GM10248 (cell line): Measurements from ENCODE around the gene WFDC5.
A peak's percentile ranks its signal among the peaks of the same experiment; 100 is the strongest.

Experiments
- CTCF ChIA-PET: fragments of 300-600 bp; sonication (Branson Sonifier 250); formaldehyde crosslinking; extraction: SDS; loops from one replicate; lab custom pipeline; 2021; ENCODE audit warnings: antibody characterized with exemption; lab: Yijun Ruan, JAX
- POLR2A ChIA-PET: fragments of 350-650 bp; sonication (Branson Sonifier 250); formaldehyde crosslinking; extraction: SDS; loops from one replicate; lab custom pipeline; 2020; ENCODE audit warnings: antibody characterized with exemption; lab: Yijun Ruan, JAX
- DNase-seq: peaks from one replicate; pipeline ENCODE4 v3.0.0; 2012; ENCODE audit errors: extremely low spot score
- TF ChIP-seq, protein P1 (sequence below): IDR thresholded peaks from 2 replicates; pipeline ENCODE4 v1.5.1; 2012; ENCODE audit warnings: mild to moderate bottlenecking, low read depth; ENCODE audit errors: extremely low read depth, missing control alignments, control extremely low read depth

Gene WFDC5

DNA sequence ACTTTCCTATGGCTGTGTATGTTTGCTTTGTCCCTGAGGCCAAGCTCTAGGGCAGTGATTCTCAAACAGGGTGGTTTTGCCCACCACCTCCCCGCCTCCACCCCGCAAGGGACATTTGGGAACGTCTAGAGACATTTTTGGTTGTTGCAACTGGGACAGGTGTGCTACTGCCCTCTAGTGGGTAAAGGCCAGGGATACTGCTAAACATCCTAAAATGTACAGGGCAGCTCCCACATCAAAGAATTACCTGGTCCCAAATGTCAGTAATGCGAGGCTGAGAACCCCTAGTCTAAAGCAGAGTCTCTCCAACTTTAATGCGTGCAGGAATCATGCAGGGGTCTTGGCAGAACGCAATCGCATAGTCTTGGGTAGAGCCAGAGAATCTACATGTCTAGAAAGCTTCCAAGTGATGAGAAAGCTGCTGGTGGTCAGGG is 19.2 kb downstream of the WFDC5 start:
- ChIA-PET CTCF (interaction anchor here (0.7 to 11.4 kb wide), 56 partner anchors 9 to 676 kb away, joined by 3 to 183 read pairs (median 5); partner anchors contain the start of genes STK4, TOMM34, WFDC12 and WFDC5), POLR2A (no interaction called here)
- peak; percentile 69 for DNase-seq
- TF ChIP-seq, protein P1, sequence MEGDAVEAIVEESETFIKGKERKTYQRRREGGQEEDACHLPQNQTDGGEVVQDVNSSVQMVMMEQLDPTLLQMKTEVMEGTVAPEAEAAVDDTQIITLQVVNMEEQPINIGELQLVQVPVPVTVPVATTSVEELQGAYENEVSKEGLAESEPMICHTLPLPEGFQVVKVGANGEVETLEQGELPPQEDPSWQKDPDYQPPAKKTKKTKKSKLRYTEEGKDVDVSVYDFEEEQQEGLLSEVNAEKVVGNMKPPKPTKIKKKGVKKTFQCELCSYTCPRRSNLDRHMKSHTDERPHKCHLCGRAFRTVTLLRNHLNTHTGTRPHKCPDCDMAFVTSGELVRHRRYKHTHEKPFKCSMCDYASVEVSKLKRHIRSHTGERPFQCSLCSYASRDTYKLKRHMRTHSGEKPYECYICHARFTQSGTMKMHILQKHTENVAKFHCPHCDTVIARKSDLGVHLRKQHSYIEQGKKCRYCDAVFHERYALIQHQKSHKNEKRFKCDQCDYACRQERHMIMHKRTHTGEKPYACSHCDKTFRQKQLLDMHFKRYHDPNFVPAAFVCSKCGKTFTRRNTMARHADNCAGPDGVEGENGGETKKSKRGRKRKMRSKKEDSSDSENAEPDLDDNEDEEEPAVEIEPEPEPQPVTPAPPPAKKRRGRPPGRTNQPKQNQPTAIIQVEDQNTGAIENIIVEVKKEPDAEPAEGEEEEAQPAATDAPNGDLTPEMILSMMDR: peak; percentile 77

DNA sequence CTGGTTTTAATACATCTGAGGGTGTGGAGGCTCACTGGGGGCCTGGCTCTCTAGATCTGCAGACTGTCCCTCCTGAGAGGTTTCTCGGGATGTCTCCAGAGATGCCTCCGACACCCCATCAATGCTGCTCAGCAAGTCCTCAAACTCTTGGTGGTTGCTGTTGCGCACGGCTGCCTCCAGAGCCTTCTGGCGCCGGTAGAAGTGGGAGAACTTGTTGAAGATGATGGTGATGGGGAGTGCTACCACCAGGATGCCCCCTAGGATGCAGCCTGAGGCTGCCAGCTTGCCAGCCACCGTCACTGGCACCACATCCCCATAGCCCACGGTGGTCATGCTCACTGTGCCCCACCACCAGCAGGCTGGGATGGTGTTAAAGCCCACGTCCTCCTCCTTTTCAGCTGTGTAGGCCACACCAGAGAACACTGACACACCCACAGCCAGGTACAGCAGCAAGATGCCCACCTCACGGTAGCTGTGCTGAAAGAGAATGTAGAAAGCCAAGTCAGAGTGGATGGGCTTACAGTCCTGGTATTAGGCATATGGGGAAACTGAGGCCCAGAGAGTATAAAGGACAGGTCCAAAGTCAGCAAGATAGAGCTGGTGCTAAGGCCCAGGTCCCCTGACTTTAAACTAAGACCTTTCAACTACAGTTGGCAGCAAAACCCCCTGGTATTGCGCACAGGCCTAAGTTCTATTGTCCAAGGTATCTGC is 20.0 kb downstream of the WFDC5 start:
- TF ChIP-seq, protein P1: no peak
- DNase-seq: no peak
- ChIA-PET CTCF (interaction anchor here (0.7 to 11.4 kb wide), 44 partner anchors 8 to 676 kb away, joined by 3 to 183 read pairs (median 6); partner anchors contain the start of genes STK4, TOMM34, WFDC12 and WFDC5), POLR2A (no interaction called here)

DNA sequence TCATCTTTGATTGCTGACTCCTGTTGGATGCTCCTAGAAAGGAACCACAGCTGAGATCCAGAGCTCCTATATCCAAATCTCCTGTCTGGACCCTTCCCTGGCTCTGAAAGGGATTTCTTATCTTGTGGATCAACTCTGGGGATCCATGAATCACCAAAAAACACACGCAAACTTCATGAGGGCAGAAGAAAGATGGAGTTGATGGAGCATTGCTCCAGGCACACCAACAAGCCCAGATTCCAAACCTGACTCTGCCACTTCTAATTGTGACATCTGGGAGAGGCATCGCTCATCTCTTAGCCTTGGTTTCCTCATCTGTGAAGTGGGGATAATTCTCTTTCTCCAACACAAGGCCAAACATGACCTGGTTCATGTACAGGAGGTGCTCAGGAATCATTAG is 20.8 kb downstream of the WFDC5 start:
- DNase-seq: no peak
- CTCF ChIA-PET: interaction anchor here (0.8 to 11.4 kb wide), 14 partner anchors 12 to 677 kb away, joined by 3 to 183 read pairs (median 16); partner anchors contain the start of gene WFDC5
- TF ChIP-seq, protein P1: no peak
- POLR2A ChIA-PET: no interaction called here

DNA sequence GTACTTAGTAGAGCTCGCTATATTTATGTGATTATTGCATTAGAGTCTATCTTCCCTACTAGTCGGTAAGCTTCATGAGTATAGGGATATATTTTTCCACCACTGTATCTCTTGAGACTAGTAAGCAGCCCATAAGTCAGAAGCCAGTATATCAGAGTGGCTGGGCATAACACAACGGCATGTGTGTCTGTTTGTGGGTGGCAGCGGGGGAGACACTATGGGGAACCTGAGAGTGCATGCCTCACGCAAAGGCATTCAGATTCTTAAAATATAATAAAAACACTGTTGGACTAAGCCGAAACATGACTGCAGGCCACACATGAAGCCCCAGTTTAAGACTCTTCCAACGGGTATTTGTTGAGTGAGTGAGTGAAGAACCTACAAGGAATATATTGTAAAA is 22.1 kb downstream of the WFDC5 start:
- no peak for DNase-seq
- CTCF ChIA-PET: interaction anchor here (1.7 to 11.4 kb wide), 5 partner anchors 10 to 82 kb away, joined by 7 to 183 read pairs (median 24); partner anchors contain the start of gene WFDC5
- POLR2A ChIA-PET: no interaction called here
- TF ChIP-seq, protein P1: no peak

DNA sequence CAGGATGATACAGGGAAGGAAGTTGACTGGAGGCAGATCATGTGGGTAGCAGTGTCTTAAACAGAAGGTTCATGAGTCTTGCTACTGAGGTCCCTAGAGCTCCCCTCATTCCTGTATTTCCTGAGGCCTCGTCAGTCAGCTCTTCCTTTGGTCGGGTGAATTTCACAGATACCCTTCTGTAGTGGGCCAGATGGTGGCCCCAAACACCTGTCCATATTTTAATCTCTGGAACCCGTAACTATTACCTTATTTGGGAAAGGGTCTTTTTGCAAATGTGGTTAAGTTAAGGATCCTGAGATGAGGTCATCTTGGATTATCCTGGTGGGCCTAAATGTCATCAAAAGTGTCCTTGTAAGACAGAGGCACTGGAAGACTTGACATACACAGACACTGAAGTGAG is 23.6 kb downstream of the WFDC5 start:
- DNase-seq: no peak
- ChIA-PET POLR2A (no interaction called here), CTCF (interaction anchor here (1.7 to 11.4 kb wide), 2 partner anchors 19 to 47 kb away, joined by 7 to 183 read pairs; partner anchors contain the start of gene WFDC5)
- TF ChIP-seq, protein P1: no peak

DNA sequence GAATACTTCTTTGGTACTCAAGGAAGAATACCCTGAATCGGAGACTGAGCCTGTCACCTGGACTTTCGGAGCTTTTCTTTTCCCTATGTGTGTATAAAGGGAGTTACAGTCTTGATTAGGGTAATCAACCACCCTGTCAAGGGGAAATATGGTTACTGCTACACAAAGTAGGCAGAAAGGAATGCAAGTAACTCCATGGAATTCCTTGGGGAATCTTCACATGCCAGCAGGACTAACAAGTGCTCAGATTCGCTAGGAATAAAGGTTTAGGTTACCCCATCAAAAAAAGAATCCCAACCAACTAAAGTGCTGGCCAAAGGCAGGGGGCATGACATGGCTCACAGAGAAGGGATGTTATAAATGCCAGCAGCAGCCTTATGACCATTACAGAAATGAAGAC is 24.5 kb downstream of the WFDC5 start:
- DNase-seq: no peak
- TF ChIP-seq, protein P1: no peak
- POLR2A ChIA-PET: no interaction called here
- CTCF ChIA-PET: no interaction called here
